Middle frontal gyrus (tissue), 1 donor: ENCODE data around the gene KRTAP10-2.

ENCODE experiments used
- DNase-seq: peaks from one replicate; pipeline ENCODE4 v3.0.0-alpha.2; 2015; ENCODE audit warnings: low spot score; ENCODE audit errors: extremely low spot score

The KRTAP10-2 gene

GRCh38 chr21:44540741-44541288 lies 10.5 kb downstream of the KRTAP10-2 start:
- no peak for DNase-seq

- DNase-seq: no peak
Observed at GRCh38 chr21:44539991-44540666, 11.2 kb downstream of the KRTAP10-2 start, which contains the start of gene KRTAP10-1. Gene KRTAP10-1 (minus strand): TSS chr21:44540195. CDS start chr21:44540150, 45 bp downstream.

- DNase-seq: no peak
Observed at GRCh38 chr21:44539046-44539445, 12.3 kb downstream of the KRTAP10-2 start.

DNA sequence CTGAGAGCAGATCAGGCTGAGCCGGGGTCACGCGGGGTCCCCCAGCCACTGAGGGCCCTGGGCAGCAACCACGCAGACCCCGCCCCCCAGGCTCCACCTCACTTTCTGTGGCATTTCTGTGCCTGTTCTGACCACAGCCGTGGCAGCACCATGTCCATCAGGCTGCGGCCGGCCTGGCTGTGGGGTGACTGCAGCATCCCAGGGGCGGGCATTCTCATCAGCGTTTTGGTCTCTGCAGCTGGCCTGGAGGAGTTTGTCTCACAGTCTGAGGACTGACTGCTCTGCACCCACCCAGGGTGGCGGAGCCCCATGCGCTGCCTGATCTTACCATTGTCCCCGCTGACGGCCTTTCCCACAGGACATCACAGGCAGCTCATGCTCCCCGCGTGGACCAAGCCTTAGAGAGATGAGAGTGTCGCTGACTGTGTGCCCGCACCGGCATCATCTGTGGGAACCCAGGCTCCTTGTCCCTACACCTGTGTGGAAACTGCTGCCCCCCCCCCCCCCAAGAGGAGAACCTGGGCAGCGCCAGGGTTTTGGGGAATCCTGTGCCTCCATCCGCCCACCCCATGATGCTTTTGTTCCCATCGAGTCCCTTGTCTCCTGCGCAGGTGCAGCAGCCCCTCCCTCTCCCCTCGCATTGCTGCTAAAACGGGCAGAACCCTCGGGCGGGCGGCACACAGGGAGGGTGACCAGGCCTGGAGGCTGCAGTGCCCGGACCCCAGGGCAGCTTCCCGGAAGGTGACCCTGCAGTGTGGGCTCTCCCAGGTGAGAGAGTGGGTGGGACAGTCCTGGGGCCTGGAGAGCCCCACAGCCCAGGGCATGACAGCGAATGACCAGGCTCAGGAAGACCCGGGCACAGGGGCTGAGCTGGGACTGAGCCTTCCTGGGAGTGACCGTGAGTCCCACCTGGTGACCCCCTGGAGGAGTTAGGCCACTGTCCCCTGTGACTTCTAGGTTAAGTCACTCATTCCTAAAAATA lies 13.1 kb downstream of the KRTAP10-2 start:
- DNase-seq: no peak

DNA sequence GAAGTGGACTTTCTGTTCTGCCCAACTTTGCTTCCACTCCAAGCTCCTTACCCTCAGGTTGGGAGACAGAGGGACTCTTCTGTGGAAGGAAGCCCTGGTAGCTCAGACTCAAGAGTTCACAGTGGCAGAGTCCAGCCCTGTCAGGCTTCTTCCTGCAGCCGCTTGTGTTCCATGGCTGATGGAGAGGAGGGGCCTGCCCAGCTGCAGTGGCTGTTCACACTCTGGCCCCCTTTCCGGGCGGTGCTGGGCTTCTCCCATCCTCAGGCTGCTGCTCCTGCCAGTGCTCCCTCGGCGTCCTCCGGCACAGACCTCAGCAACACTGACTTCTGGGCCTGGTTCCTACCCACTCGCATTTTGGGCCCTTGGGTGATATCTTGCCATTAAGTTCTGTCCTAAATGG lies 15.3 kb downstream of the KRTAP10-2 start:
- DNase-seq: no peak

DNA sequence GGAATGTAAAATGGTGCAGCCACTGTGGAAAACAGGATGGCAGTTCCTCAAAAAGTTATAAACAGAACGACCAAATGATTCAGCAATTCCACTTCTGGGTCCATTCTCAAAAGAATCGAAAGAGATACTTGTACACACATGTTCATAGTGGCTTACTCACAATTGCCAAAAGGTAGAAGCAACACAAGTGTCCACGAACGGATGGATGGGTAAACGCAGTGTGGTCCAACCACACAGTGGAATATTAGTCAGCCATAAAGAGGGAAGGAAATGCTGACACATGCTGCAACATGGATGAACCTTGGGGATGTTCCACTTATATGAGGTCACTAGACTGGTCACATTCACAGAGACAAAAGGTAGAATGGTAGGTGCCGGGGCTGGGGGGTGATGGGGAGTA lies 16.6 kb downstream of the KRTAP10-2 start:
- no peak for DNase-seq

DNA sequence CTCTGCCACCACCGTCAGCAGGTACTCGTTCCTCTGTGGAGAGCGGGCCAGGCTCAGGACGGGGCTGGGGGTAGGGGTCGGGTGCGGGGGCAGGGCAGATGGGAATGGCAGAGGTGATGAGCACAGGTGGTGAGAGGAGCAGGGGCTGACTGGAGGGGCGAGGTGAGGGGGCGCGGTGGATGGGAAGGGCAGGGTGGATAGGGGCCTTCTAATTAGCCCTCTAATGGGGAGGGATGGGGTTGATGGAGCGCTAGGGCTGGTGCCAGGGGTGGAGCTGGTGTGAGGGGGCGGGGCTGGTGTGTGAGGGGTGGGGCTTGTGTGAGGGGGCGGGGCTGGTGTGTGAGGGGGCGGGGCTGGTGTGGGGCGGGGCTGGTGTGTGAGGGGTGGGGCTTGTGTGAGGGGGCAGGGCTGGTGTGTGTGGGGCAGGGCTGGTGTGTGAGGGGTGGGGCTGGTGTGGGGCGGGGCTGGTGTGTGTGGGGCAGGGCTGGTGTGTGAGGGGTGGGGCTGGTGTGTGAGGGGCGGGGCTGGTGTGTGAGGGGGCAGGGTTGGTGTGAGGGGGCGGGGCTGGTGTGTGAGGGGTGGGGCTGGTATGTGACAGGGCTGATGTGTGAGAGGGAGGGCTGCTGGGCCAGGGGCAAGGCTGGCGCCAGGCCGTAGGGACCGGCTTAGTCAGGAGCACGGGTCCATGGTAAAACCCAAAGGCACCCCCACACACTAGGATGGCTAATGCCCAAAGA lies 17.2 kb downstream of the KRTAP10-2 start:
- no peak for DNase-seq

- no peak for DNase-seq
Observed at GRCh38 chr21:44533121-44533890, 18.0 kb downstream of the KRTAP10-2 start.

- DNase-seq: no peak
Observed at GRCh38 chr21:44532712-44533111, 18.6 kb downstream of the KRTAP10-2 start.

DNA sequence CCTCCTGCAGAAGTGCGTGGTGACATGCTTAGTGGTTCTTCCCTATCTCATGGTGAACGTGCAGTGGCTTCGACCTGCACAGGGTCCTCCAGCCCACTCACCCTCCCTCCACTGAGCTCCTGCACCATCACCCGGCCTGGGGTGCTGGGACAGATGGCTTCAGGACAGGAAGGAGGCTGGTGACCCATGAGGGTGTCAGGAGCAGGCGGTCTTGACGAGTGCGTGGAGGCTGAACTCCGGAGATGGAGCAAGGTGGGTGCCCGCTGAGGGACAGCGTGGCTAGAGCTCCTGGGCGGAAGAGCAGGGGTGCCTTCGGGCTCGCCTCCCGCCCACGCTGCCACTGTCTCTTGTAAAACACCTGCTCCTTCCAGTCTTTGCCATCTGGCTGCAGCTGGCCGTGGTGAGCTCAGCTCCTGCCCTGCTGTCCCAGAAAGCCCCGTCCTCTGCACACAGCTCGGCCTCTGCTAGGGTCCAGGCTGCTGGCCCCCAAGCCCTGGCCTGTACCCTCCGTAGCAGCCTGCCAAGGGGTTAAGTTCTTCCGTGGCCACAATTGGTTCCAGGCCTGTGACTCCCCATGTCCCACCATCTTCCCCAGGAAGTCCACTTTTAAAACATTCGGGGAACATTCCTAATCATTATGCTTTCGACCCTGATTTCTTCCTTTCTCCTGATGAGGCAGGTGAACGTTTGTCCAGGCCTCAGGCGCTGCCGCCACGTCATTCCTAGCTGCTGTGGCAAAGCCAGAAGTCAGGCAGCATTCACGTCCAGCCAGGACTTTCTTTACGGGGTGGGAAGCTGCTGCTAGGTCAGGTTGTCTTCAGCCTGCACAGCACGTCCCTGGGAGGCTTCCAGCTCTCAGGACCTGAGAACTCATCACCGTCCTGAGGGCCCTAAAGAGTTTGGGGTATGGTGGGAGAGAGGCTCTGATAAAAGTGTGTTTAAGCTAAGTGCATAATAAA lies 19.4 kb downstream of the KRTAP10-2 start:
- DNase-seq: no peak

DNA sequence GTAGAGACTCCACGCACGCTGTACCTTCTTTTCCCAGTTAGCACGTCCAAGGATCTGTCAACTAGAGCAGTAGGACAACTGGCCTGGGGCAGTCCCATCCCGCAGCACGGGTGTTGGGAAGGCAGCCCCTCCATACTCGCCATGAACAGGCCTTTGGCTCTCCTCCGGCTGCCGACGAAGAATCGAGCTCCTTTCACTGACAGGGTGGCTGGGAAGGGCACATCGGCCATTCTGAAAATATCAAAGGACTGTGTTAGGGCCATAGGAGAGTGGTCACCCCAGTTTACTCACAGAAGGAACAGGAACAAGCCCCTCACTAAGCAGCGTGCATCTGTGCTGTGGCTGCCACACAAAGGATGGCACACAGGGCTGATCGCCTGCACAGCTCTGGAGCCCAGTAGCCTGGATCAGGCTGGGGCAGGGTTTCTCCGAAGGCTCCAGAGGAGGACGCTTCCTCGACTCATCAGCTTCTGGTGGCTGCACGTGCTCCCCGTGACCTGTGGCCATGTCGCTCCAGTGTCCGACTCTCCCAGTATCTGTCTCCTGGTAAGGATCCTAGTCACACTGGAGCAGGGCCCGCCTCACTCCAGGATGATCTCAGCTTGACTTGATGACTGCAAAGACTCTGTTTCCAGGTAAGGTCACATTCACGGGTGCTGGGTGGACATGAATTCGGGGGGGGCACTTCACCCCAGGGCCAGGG lies 20.3 kb downstream of the KRTAP10-2 start:
- no peak for DNase-seq

DNA sequence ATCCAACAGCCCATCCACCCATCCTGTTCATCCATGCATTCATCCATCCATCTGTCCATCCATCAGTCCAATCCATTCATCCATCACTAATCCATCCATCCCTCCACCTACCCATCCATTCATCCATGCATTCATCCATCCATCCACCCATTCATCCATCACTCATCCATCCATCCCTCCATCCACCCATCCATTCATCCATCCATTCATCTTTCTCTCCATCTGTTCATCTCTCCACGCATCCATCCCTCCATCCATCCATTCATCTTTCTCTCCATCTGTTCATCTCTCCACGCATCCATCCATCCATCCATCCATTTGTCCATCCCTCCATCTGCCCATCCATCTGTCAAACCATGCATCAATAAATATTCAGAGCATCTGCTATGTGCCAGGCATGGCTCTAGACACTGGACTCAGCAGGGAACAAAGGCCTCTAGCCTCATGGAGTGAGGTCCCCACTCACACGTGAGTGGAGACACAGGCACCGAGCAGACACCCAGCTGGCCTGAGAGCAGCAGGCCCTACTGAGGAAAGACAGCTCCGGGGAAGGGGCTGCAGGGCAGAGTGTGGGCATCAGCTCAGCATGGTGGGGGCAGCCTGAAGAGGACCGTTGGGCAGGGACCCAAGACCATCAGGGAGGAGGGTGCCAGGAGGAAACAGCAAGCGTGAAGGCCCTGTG lies 20.9 kb downstream of the KRTAP10-2 start:
- no peak for DNase-seq

- no peak for DNase-seq
Observed at GRCh38 chr21:44529503-44530125, 21.7 kb downstream of the KRTAP10-2 start.

DNA sequence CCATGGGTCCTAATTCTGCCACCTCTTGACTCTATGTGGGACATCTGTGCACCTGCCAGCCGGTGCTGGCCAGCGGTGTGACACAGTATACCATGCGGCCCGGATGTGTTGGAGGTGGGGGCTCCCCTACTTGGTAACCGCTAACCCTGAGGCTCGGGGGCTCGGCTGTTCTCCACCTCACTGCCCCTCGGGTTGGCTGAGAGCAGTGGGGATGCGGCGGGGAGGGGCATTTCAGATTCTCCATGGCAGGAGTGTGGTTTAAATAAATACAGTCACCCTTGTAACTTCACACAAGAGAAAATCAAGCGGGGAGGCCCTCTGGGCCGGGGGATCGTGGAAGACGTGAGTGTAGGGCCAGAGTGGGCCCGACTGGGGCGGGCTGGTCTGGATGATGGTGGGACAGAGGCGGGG lies 22.3 kb downstream of the KRTAP10-2 start:
- DNase-seq: no peak

DNA sequence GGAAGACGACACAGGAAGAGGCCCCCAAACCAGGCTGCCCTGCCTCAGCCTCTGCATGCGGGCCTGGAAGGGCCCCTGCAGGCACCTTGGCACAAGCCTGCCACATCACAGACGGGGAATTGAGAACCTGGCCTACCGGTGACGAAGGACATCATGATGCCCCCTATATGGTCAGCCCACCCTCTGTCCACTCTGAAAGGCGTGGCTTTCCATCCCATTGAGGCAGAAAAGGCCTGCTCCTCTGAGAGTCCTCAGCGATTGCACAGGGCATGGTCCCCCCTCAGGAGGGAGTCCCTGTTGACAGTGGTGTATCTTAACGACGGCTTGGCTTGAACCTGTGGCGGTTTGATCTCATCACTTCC lies 22.7 kb downstream of the KRTAP10-2 start:
- no peak for DNase-seq

DNA sequence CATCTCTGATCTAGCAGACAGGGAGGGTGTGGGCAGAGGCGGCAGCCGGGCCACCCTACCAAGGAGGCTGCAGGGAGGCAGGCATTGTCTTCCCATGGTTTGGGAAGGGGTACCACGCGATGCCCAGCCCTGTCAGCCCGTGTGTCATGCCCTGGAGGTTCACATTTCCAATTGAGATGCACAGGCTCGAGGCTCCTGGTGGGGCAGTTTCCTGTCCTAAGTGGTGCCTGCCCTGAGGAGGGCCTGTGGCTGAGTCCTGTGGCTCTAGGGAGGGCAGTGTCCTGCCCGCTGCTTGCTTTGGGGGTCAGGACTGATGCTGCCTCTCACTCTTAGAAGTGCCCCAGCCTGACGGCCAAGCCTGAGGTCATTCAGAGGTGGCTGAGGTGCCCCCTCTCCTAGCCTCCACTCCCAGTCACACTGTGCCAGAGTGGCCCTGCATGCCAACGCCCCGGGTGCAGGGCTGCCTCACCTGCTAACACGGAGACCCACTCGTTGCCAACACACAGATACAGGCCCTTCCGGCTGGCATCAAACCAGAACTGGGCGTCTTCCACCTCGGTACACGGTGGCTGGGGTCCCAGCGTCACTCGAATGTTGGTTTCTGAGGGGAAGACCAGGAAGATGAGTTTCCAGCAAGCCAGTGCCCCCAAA lies 23.2 kb downstream of the KRTAP10-2 start:
- DNase-seq: no peak
